HEK293 (cell line): ENCODE results near the gene CAVIN3.

Source experiments
- CTCF ChIP-seq: fragments of 450-650 bp; formaldehyde crosslinking; IDR thresholded peaks from 2 replicates; pipeline ENCODE4 v1.5.1; 2016; ENCODE audit warnings: missing biosample characterization, missing genetic modification characterization
- TRIM28 ChIP-seq: IDR thresholded peaks from 2 replicates; pipeline ENCODE4 v1.6.1; 2011; ENCODE audit warnings: low read length, control low read depth, borderline replicate concordance
- ZBTB21 ChIP-seq: fragments of 450-650 bp; formaldehyde crosslinking; IDR thresholded peaks from 2 replicates; pipeline ENCODE4 v1.5.1; 2017; ENCODE audit warnings: missing biosample characterization, missing genetic modification characterization
- ZBTB7A ChIP-seq: fragments of 450-650 bp; formaldehyde crosslinking; IDR thresholded peaks from 2 replicates; pipeline ENCODE4 v1.5.1; 2016; ENCODE audit warnings: low read depth, missing biosample characterization, missing genetic modification characterization
- ZNF548 ChIP-seq: fragments of 450-650 bp; formaldehyde crosslinking; IDR thresholded peaks from 2 replicates; pipeline ENCODE4 v1.5.1; 2016; ENCODE audit warnings: missing biosample characterization, missing genetic modification characterization

GRCh38 chr11:6307876-6308275 is 12.4 kb downstream of the CAVIN3 start:
- TF ChIP-seq CTCF, result no peak
- no peak for TF ChIP-seq TRIM28
- TF ChIP-seq ZBTB7A, result no peak
- TF ChIP-seq ZBTB21 (tag by site-specific recombination), result no peak
- no peak for TF ChIP-seq ZNF548 (tag by site-specific recombination)
